Gastroesophageal sphincter (tissue), 3 donors: Measurements from ENCODE around the gene KRT38.

ENCODE experiments used
- POLR2AphosphoS5 ChIP-seq: sonication (generic); formaldehyde crosslinking; IDR thresholded peaks from one replicate; pipeline ENCODE4 v1.6.1; 2017; ENCODE audit warnings: antibody characterized with exemption
- TF ChIP-seq, protein P1 (sequence below), 4 experiments: fragments of 200-600 bp in 2 of 4; fragments of 450-650 bp in 2 of 4; sonication (generic) in 1 of 4; IDR thresholded peaks; one replicate each; pipeline ENCODE4 v1.5.1; 2017 to 2019; ENCODE audit warnings: antibody characterized with exemption in 4 of 4, mild to moderate bottlenecking in 2 of 4, moderate library complexity in 2 of 4

DNA sequence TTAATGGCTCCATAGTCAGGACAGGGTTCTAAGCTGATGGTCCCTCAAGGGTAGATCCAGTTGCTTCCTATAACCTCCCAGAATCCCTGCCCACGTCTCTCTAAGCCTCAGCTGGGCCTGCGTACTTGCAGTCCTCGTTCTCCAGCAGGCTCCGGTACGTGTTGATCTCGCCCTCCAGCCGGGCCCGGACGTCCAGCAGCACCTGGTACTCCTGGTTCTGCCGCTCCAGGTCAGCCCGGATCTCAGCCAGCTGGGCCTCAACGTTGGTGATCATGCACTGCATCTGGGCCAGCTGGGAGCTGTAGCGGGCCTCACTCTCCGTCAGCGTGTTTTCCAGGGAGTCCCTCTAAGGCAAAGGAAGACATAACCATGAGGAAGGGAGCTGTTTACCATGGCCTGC is 21.9 kb upstream of the KRT38 start:
- TF ChIP-seq, protein P1, sequence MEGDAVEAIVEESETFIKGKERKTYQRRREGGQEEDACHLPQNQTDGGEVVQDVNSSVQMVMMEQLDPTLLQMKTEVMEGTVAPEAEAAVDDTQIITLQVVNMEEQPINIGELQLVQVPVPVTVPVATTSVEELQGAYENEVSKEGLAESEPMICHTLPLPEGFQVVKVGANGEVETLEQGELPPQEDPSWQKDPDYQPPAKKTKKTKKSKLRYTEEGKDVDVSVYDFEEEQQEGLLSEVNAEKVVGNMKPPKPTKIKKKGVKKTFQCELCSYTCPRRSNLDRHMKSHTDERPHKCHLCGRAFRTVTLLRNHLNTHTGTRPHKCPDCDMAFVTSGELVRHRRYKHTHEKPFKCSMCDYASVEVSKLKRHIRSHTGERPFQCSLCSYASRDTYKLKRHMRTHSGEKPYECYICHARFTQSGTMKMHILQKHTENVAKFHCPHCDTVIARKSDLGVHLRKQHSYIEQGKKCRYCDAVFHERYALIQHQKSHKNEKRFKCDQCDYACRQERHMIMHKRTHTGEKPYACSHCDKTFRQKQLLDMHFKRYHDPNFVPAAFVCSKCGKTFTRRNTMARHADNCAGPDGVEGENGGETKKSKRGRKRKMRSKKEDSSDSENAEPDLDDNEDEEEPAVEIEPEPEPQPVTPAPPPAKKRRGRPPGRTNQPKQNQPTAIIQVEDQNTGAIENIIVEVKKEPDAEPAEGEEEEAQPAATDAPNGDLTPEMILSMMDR (IDR thresholded peaks at IDR 0.05) = no peak
- TF ChIP-seq POLR2AphosphoS5 = no peak
